Measurements from ENCODE around the gene TMEM138.

DNA sequence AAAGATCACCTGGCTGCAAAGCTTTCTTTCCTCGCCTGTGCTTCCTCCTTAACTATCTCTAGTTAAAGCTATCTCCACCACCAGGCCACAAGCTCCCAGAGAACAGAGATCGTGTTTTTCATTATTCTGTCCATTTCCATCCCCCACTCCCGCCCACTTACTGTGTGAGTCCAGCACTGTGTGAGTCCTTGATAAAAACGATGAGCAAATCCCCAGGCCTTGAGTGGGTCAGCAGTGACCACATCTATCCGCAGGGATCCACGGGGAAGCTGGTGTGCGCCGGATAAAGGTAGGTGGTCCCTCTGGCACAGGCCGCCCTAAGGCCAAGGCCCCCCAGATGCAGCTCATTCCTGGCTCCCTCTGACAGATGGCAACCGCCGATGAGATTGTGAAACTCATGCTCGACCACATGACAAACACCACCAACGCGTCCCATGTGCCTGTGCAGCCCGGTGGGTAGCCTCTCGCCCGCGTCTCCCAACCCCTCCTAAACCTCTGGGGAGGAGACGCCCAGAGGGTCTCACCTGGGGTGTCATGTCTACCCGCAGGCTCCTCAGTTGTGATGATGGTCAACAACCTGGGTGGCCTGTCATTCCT lies 19.9 kb upstream of the TMEM138 start:
- no peak for TF ChIP-seq FOXK2 (IDR thresholded peaks at IDR 0.05)
- TF ChIP-seq BHLHE40 (IDR thresholded peaks at IDR 0.05; ENCODE audit: borderline replicate concordance): no peak
- no peak for TF ChIP-seq SUZ12 (IDR thresholded peaks at IDR 0.05)
- TF ChIP-seq HDGF (IDR thresholded peaks at IDR 0.05; ENCODE audit: borderline replicate concordance): no peak
- TF ChIP-seq ZNF384 (IDR thresholded peaks at IDR 0.05): no peak
- TF ChIP-seq ELF4 (IDR thresholded peaks at IDR 0.05): no peak
- no peak for TF ChIP-seq TARDBP (IDR thresholded peaks at IDR 0.05)
- no peak for TF ChIP-seq FOXM1 (IDR thresholded peaks at IDR 0.05; ENCODE audit: borderline replicate concordance)
